ENCODE data around the gene LGSN. TPM values are rescaled to one million over a fixed set of nuclear protein-coding genes. Genes with fewer than 3 reads are reported as not detected.
A peak's percentile ranks its signal among the peaks of the same experiment; 100 is the strongest.

Gene LGSN
- total and polyA plus RNA-seq, 2 of the 8 experiments (the other 6 are each of a cell fraction or from before 2014, with no cell fraction given), result 0.08 TPM; not detected in 1

- no peak for FAIRE-seq
- TF ChIP-seq BRCA1 (IDR thresholded peaks at IDR 0.05; ENCODE audit: low read depth, low read length) (no peak), POLR2A (IDR thresholded peaks at IDR 0.05; ENCODE audit: control extremely low read depth in 1 of 2, low read depth in 2 of 2, low read length in 2 of 2) (no peak), CHD2 (IDR thresholded peaks at IDR 0.05; ENCODE audit: low read length) (no peak)
Measured at GRCh38 chr6:63368347-63368746, 48.6 kb upstream of the LGSN start.

More at GRCh38 chr6:63368347-63368746, 48.6 kb upstream of the LGSN start:
- no peak overlapping the region for H3K23ac ChIP-seq (ENCODE audit: insufficient read length)
- no peaks in the 10 kb centered on the region for H4K20me1 ChIP-seq (replicated peaks in 1 of 2; ENCODE audit: control insufficient read depth in 1 of 2, insufficient read depth in 2 of 2, low read length in 2 of 2)
- no peak overlapping the region for H4K5ac ChIP-seq (ENCODE audit: insufficient read length, low read depth, low read length)
- H2BK120ac ChIP-seq (replicated peaks; ENCODE audit: low read depth, low read length), result no peak overlapping the region
- H2AFZ ChIP-seq (ENCODE audit: low read length), result 0 out of 2 replicates have a peak overlapping the region, but pooled peaks have one; percentile 23
- H2BK15ac ChIP-seq (ENCODE audit: low read length), result no peak overlapping the region
- H3K79me1 ChIP-seq (ENCODE audit: low read depth, low read length), result no peaks in the 10 kb centered on the region
- H3K18ac ChIP-seq (ENCODE audit: extremely low read depth, low read length), result no peak overlapping the region
- no peak overlapping the region for H3K4ac ChIP-seq (replicated peaks; ENCODE audit: insufficient read length, low read depth, low read length)
- H3K4me1 ChIP-seq (replicated peaks in 1 of 4; ENCODE audit: control insufficient read depth in 3 of 4, insufficient read depth in 4 of 4, low read length in 3 of 4), result no peaks in the 10 kb centered on the region
- no peak overlapping the region for H3K27ac ChIP-seq (ENCODE audit: low read depth, low read length)
- no peak overlapping the region for H2BK20ac ChIP-seq (ENCODE audit: low read length)
- no peak overlapping the region for H4K91ac ChIP-seq (replicated peaks; ENCODE audit: insufficient read length, low read length)
- no peaks in the 10 kb centered on the region for H3K27me3 ChIP-seq (replicated peaks in 1 of 4; ENCODE audit: control insufficient read depth in 3 of 4, extremely low read depth in 1 of 4, insufficient read depth in 3 of 4, low read length in 3 of 4)
- DNase-seq (ENCODE audit: low read depth in 1 of 2, low spot score in 2 of 2), result no peak
- WGBS, 2 experiments (ENCODE audit: extremely low coverage in 1 of 2, insufficient coverage in 1 of 2, insufficient read length in 1 of 2, insufficient replicate concordance in 2 of 2, low coverage in 1 of 2, low lambda C conversion rate in 2 of 2, missing lambda C conversion rate in 1 of 2), result 67% methylated on average over 7 of the region's 7 CpGs; no CpG with 5 or more reads in 1 of the 2 experiments
- ChIA-PET CTCF (ENCODE audit: partially characterized antibody) (no interaction called here), POLR2A (ENCODE audit: partially characterized antibody) (interaction anchor here (0.8 kb wide), 1 partner anchor 205 kb away, joined by 3 read pairs; no protein-coding TSS in a partner anchor)
- no peak overlapping the region for H4K8ac ChIP-seq (ENCODE audit: extremely low read depth, insufficient read depth, low read length)
- H2BK12ac ChIP-seq (ENCODE audit: low read depth, low read length), result no peak overlapping the region
- no peaks in the 10 kb centered on the region for H3K23me2 ChIP-seq (ENCODE audit: low read depth, low read length)
- no peak overlapping the region for H3K14ac ChIP-seq (ENCODE audit: insufficient read length)
- H3K79me2 ChIP-seq (ENCODE audit: control insufficient read depth in 1 of 2, insufficient read depth in 2 of 2, low read length in 2 of 2), result no peaks in the 10 kb centered on the region
- no peak overlapping the region for H3K9ac ChIP-seq (replicated peaks in 1 of 4; ENCODE audit: extremely low read depth in 1 of 4, low read depth in 3 of 4, low read length in 3 of 4)
- no peak overlapping the region for H3K4me2 ChIP-seq (ENCODE audit: insufficient read depth in 1 of 2, low read depth in 2 of 2, low read length in 2 of 2)
- H2AK5ac ChIP-seq (ENCODE audit: low read depth, low read length), result no peak overlapping the region
- H3K36me3 ChIP-seq (ENCODE audit: control insufficient read depth in 2 of 4, insufficient read depth in 4 of 4, low read length in 3 of 4), result no peaks in the 10 kb centered on the region
- no peak overlapping the region for H2BK5ac ChIP-seq (ENCODE audit: low read depth, low read length)
- no peak overlapping the region for H3K56ac ChIP-seq (replicated peaks; ENCODE audit: insufficient read length, low read depth, low read length)
- no peak overlapping the region for H3K4me3 ChIP-seq (ENCODE audit: extremely low read depth in 1 of 4, insufficient read depth in 2 of 4, low read depth in 3 of 4, low read length in 4 of 4)
- no peaks in the 10 kb centered on the region for H3K9me3 ChIP-seq (ENCODE audit: insufficient read depth in 2 of 2, low read depth in 1 of 2, low read length in 1 of 2)

Data from H1 (cell line).